DMS53 treated with DMSO at 0.1 percent for 48 hours (cell line): Measurements from ENCODE around the gene NPC1L1.
"Not testable (repeated sequence)": the region's sequence is repeated elsewhere in the genome, so short reads cannot be mapped to it uniquely, and the experiment has no call there.

Experiments used
- DNase-seq: peaks from one replicate; lab custom pipeline; 2025; ENCODE audit not compliant: unreplicated experiment; lab: John Stamatoyannopoulos, UW

The NPC1L1 gene

GRCh38 chr7:44565097-44565794 lies 24.1 kb upstream of the NPC1L1 start:
- DNase-seq = peak; percentile 62

- no peak for DNase-seq
These were observed 23.5 kb upstream of the NPC1L1 start for GRCh38 chr7:44564606-44565005.

DNA sequence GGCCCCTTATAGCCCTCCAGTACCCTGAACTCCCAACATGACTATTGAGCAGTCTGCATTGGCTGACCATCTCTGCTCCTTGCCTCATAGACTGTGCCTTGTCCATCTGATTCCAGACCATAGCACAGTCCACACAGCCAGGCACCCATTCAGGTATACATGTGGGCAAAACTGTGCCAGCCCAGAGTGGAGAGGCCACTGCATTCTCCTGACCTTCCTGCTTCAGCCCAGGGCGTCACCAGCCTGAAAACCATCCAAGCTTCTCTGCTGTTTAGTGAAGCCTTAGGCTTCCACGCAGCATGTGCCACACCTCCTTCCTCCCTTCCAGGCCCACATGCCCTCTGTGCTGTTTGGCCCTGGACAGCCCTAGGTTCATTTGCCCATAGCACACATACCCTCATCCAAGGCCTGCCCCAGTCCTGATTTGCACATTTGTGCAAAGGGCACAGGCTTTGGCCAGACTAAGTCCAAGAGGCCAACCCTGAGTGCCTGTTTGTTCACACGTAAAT lies 22.1 kb upstream of the NPC1L1 start:
- DNase-seq = no peak

DNA sequence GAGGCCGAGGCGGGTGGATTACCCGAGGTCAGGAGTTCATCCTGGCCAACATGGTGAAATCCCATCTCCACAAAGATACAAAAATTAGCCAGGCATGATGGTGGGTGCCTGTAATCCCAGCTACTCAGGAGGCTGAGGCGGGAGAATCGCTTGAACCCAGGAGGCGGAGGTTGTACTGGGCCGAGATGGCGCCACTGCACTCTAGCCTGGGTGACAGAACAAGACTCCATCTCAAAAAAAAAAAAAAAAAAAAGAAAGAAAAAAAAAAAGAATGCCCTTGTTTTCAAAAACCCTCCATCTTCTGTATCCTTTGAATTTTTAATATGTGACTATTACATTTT lies 21.5 kb upstream of the NPC1L1 start:
- not testable (repeated sequence) for DNase-seq

DNA sequence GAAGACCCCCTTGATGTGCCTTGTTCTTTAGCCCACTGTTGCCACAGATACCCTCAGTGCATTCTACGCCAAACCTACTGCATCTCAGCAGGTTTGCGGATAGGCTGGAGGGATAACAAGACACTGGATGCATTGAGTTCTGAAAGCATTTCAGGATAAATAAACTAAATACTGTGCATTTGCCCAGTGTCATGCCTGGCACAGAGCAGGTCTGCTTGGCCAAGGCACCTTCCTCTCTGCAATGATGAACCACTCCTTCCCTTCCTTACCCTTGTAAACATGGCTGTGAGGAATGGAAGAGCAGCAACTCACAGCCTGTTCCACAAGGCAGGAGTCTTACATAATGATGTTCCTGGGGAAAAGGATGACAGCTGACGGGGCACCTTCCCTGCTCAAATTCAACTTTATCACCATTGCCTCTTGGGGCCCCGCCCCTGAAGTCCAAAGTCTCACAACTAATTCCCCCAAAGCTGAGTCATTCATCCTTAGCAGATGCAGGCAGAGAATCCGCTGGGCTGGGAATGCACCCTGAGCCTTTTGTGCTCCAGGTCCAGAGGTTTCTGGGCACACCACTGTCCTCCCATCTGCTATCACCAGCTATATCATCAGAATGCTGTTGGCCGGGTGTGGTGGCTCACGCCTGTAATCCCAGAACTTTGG lies 21.0 kb upstream of the NPC1L1 start:
- no peak for DNase-seq

DNA sequence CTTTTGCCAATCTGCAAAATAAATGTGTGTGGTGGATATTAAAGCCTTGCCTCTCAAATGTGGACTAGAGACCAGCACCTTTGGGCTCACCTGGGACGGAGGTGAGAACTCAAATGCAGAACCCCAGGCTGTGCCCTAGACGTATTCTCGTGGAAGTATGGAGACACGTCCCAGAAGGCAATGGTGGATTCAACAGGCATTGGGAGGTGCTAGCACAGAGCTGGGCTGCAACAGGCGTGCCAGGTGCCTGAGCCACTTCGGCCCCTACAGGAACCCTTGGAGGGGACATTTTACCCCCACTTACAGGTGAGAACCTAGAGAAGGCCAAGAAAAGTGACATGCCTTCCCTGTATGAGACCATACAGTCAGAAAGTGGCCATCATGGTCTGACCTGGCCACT lies 20.4 kb upstream of the NPC1L1 start:
- no peak for DNase-seq

DNA sequence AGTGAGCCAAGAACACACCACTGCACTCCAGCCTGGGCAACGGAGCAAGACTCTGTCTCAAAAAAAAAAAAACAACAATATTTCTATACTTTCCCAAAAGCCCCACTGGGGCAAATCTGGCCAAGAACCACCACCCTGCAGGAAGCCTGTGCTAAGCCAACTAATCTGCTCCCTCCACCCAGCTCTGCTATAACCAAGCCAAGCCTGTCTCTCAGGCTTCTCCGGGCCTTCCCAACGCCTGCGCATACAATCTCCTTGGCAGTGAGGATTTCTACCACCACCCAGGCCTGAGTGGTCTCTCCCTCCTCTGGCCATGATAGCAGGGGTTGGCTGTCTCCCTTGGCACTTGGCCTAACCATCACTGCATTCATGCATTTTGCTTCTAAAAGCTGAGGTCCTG lies 18.4 kb upstream of the NPC1L1 start:
- no peak for DNase-seq

GRCh38 chr7:44557485-44557884 lies 16.4 kb upstream of the NPC1L1 start:
- DNase-seq = no peak

GRCh38 chr7:44555350-44555749 lies 14.2 kb upstream of the NPC1L1 start:
- no peak for DNase-seq

DNA sequence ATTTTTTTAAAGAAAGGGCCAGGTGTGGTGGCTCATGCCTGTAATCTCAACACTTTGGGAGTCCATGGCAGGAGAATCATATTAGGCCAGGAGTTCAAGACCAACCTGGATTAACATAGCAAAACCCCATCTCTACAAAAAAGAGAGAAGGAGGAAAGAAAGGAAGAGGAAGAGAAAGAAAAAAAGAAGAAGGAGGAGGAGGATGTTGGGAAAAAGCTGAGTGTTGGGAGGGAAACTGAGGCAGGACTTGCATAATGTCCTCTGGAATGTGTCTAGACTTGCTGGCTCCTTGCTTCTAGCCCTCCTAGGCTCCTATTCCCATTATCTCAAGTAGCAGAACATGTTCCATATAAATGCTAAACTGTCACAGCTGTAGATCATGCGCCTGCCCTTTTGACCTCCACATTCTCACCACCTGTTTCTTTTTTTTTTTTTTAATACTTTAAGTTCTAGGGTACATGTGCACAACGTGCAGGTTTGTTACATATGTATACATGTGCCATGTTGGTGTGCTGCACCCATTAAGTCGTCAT lies 11.4 kb upstream of the NPC1L1 start:
- not testable (repeated sequence) for DNase-seq

GRCh38 chr7:44549457-44549856 lies 8.3 kb upstream of the NPC1L1 start:
- DNase-seq = no peak

DNA sequence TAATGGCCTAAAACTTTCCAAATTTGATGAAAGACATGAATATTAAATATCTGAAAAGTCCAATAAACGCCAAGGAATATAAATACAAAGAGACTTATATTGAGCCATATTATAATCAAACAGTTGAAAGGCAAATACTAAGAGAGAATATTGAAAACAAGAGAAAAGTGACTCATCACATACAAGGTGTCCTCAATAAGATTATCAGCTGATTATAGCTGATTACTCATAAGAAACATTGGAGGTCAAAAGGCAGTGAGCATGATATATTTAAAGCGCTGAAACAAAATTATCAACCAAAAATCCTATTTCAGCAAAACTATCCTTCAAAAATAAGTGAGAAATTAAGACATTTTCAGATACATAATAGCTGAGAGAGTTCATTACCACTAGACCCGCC lies 7.8 kb upstream of the NPC1L1 start:
- no peak for DNase-seq

GRCh38 chr7:44547536-44548231 lies 6.6 kb upstream of the NPC1L1 start:
- DNase-seq = no peak

DNA sequence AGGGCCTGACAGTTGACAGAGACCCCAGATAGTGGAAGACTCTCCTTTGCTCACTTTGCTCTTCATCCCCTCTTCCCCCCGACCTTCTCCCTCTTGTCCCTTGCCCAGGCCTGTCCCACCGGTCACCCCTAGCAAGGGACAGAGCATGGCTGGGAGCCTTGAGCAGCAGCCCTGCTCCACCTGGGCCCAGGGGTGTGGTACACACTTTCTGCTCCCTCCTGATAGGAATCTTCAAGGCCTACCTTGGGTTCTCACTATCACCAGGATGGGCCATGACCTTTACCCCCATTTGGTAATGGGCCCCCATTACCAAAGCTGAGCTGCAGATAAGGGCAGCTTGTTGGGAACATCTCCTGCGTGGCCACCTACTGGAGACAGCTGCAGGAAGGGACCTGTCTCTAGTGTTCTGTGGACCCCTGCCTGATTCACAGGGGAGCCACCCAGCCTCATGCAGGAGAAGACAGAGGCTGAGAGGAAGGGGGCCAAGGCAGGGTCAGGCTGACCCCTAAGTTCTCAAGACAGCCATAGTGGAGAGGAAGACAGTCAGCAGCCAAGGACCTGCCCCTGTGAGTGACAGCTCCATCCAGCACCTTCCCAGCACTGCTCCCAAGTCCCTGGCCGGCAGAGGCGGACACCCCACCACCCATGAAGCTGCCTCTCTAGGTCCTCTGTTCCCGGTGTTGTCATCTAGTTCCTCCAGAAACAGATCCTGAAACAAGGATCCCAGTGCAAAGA lies 913 bp upstream of the NPC1L1 start:
- DNase-seq = no peak

DNA sequence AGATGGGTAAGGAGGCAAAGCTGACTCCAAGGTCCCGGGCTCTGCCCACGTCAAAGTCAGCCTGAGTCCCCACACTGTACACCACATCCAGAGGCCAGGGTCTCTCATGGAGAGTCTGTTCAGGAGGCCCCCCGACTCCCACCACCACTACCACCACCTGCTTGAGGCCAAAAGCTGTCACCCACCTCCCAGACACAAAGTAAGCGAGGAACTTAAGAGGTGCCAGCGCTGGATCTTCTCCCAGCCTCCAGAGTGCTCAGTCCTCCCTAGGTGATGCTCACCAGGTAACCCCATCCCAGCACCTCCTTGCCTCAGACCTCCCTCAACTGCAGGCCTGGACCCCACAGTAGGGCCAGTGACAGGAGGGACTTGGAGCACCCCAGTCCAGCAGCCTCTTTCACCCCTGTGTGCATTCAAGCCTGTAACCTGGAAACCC lies 520 bp downstream of the NPC1L1 start:
- DNase-seq = no peak

- no peak for DNase-seq
These were observed 1.2 kb downstream of the NPC1L1 start for GRCh38 chr7:44539669-44540506.

DNA sequence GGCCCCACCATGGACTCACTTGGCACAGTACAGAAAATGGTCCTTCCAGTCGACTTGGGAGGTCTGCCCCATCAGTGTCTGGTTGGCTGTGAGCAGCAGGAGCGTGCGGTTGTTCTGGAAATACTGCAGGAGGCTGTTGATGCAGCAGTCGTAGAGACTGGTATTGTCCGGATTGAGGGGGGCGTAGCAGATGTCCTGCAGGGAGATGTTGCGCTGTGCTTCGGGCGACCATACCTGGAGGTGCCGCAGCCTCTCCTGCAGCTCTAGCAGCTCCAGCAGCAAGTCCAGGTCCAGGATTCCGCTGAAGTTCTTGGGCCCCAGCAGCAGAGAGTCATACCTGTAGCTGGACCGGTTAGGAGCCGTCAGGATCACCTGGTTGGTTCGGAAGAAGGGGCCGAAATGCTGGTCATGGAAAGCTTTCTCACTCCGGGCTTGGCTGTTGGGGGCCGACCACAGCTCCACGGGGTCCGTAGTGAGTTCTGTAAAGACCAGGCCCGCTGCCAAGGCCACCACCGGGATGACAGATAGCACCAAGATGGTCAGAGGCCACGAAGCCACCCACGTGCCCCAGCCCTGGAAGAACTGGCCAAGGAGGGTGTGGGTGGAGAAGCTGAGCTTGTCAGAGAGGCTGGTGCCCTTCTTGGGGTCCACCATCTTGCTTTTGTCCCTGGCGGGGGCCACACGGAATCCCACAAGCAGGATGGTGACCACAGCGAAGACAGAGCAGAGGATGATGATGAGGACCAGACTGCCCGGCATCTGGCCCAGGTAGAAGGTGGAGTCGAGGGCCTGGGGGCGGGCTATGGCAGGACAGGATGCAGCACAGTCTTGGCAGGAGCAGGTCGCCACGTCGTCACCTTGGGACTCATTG lies 2.1 kb downstream of the NPC1L1 start:
- DNase-seq = no peak

DNA sequence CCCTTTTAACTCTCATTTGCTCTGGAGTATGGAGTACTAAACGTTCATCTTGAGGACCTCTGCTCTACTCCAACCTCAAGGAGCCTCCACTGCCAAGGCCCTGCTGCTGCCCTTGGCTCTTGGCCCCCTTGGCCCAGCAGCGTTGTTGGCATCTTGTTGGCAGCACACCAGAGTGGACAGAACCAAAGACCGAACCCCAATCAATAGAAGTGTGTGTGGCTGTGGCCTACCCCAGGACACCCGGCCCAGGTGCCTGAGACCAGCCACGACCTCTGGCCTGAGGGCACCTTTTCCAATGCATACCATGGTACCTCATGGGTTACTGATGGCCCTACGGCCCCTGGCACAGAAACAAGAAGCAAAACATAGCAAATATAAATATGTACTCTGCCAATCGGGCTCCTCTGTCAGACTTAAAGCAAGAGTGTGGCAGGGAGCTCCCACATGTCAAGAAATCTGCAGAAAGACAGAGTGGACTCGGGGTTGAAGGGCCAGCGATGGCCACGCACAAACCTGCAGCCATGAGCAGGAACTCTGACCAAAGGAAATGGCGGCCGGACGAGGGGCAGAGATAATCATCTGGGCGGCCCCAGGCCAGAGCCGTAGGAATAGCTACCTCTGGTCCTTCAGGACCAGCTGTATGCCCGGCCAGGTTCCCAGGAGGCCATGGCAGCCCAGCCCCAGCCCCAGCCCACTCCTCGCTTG lies 2.9 kb downstream of the NPC1L1 start:
- DNase-seq = no peak

DNA sequence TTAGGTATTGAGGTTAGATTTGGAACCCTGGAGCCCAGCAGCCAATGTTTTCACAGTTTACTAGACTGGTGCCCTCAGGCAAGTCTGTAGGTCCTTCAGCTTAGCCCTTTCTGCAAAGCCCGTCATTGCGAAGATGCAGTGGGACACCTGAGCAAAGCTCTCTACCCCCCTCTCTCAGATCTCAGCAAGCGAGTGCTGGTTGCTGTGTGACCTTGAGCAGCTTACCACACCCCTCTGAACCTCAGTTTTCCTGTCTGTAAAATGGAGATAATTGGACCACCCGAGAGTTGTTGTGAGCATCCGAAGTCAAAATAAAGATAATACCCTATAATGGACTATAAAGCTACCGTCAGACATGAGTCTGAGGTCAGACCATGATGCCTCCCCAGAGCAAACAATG lies 3.7 kb downstream of the NPC1L1 start:
- DNase-seq = no peak
